HepG2 (cell line): ENCODE results near the gene CA9. TPM values are rescaled to one million over a fixed set of nuclear protein-coding genes. Genes with fewer than 3 reads are reported as not detected.

Experiments used
- ATAC-seq: fragments of 200-7000 bp; cut with Tn5 transposase; 3 replicates; pipeline ENCODE4 v1.9.1; 2020; ENCODE audit warnings: mild to moderate bottlenecking, moderate library complexity
- BruUV-seq: library from RNA; stranded (reverse); fragments of 400-500 nt; replicated peaks from 2 replicates; lab custom pipeline; 2021; lab: Mats Ljungman, UMichigan
- CTCF ChIA-PET: fragments of 300-600 bp; formaldehyde crosslinking; extraction: SDS; loops from one replicate; lab custom pipeline; 2021; ENCODE audit warnings: low total read pairs, inconsistent platforms, low intra/inter-chr PET ratio; lab: Yijun Ruan, JAX
- POLR2A ChIA-PET: fragments of 350-600 bp; sonication (Branson Sonifier 250); formaldehyde crosslinking; loops from one replicate; lab custom pipeline; 2020; ENCODE audit warnings: antibody characterized with exemption, inconsistent platforms; lab: Yijun Ruan, JAX
- DNase-seq: peaks from one replicate; pipeline ENCODE4 v3.0.0-alpha.2; 2015; ENCODE audit warnings: low spot score
- FAIRE-seq: peaks from 3 replicates; lab custom pipeline; 2011; peaks lifted over from hg19 to GRCh38; lab: Jason Lieb, UNC
- H2AFZ ChIP-seq: one replicate; pipeline ENCODE4 v1.6.1; 2011; ENCODE audit warnings: low read length, inconsistent platforms
- H3K27ac ChIP-seq: fragments of 300-600 bp; 3 replicates; pipeline ENCODE4 v1.8.0; 2011; ENCODE audit warnings: mixed run types, mild to moderate bottlenecking, mixed read lengths, low read length, inconsistent platforms; ENCODE audit not compliant: insufficient read depth; ENCODE audit errors: extremely low read length
- H3K27me3 ChIP-seq, 2 experiments: fragments of 200-600 bp in 1 of 2; 2 replicates in 1 of 2; 3 replicates in 1 of 2; pipeline versions ENCODE4 v1.6.0 to v1.8.0; 2011; ENCODE audit warnings: low read length in 2 of 2, mild to moderate bottlenecking in 2 of 2, moderate library complexity in 2 of 2, inconsistent platforms in 1 of 2; ENCODE audit not compliant: insufficient read depth in 2 of 2, control insufficient read depth in 1 of 2
- H3K36me3 ChIP-seq, 2 experiments: fragments of 200-600 bp in 1 of 2; replicated peaks in 1 of 2; 2 replicates in 1 of 2; 3 replicates in 1 of 2; pipeline versions ENCODE4 v1.5.1 to v1.8.0; 2011; ENCODE audit warnings: low read length in 2 of 2, inconsistent platforms in 1 of 2; ENCODE audit not compliant: insufficient read depth in 2 of 2, control insufficient read depth in 1 of 2
- H3K4me1 ChIP-seq: 2 replicates; pipeline ENCODE4 v1.5.1; 2012; ENCODE audit warnings: low read length, inconsistent platforms; ENCODE audit not compliant: insufficient read depth
- H3K4me2 ChIP-seq: 2 replicates; pipeline ENCODE4 v1.6.0; 2011; ENCODE audit warnings: low read depth, low read length, inconsistent platforms
- H3K4me3 ChIP-seq, 3 experiments: fragments of 200-600 bp in 1 of 3; sonication (generic), shearing (Covaris generic) in 1 of 3; replicated peaks in 1 of 3; 2 replicates each; pipeline ENCODE4 v1.5.1; 2011 to 2016; ENCODE audit warnings: low read length in 3 of 3, inconsistent platforms in 2 of 3, low read depth in 2 of 3, mild to moderate bottlenecking in 2 of 3, control low read depth in 1 of 3, mixed read lengths in 1 of 3; ENCODE audit not compliant: insufficient read depth in 1 of 3
- H3K79me2 ChIP-seq: one replicate; pipeline ENCODE4 v1.6.1; 2011; ENCODE audit warnings: low read length, inconsistent platforms; ENCODE audit not compliant: insufficient read depth
- H3K9ac ChIP-seq: 2 replicates; pipeline ENCODE4 v1.6.0; 2011; ENCODE audit warnings: mild to moderate bottlenecking, low read depth, low read length, inconsistent platforms; ENCODE audit not compliant: insufficient read depth
- H3K9me3 ChIP-seq: 2 replicates; pipeline ENCODE4 v1.5.1; 2012; ENCODE audit warnings: mild to moderate bottlenecking, low read length
- H4K20me1 ChIP-seq: 2 replicates; pipeline ENCODE4 v1.6.0; 2011; ENCODE audit warnings: inconsistent platforms, mild to moderate bottlenecking, low read length, moderate library complexity; ENCODE audit not compliant: insufficient read depth
- ELF1 ChIP-seq: sonication (generic); formaldehyde crosslinking; IDR thresholded peaks from 2 replicates; pipeline ENCODE4 v1.4.0; 2020; ENCODE audit warnings: missing genetic modification reagents
- FOXO4 ChIP-seq: sonication (generic); formaldehyde crosslinking; conservative IDR thresholded peaks from 2 replicates; pipeline ENCODE4 v1.8.1; 2023; ENCODE audit warnings: missing genetic modification reagents
- KDM4B ChIP-seq: sonication (generic); formaldehyde crosslinking; IDR thresholded peaks from 2 replicates; pipeline ENCODE4 v1.4.0; 2020; ENCODE audit warnings: missing genetic modification reagents
- LCORL ChIP-seq, 2 experiments: fragments of 450-650 bp in 1 of 2; sonication (generic) in 1 of 2; formaldehyde crosslinking in 1 of 2; IDR thresholded peaks; 2 replicates each; pipeline versions ENCODE4 v1.5.0 to v1.6.1; 2017 to 2020; ENCODE audit warnings: antibody characterized with exemption in 1 of 2, missing genetic modification reagents in 1 of 2
- SIX1 ChIP-seq: sonication (generic); formaldehyde crosslinking; IDR thresholded peaks from 2 replicates; pipeline ENCODE4 v1.4.0; 2020; ENCODE audit warnings: missing genetic modification reagents, borderline replicate concordance
- SPEN ChIP-seq: sonication (generic); formaldehyde crosslinking; IDR thresholded peaks from 2 replicates; pipeline ENCODE4 v1.5.1; 2020; ENCODE audit warnings: low read depth, mild to moderate bottlenecking, missing genetic modification reagents
- ZBTB44 ChIP-seq: sonication (generic); formaldehyde crosslinking; IDR thresholded peaks from 2 replicates; pipeline ENCODE4 v1.4.0; 2020; ENCODE audit warnings: missing genetic modification reagents
- ZFYVE20 ChIP-seq: sonication (generic); formaldehyde crosslinking; IDR thresholded peaks from 2 replicates; pipeline ENCODE4 v1.8.0; 2023; ENCODE audit warnings: low read depth, mild to moderate bottlenecking, moderate library complexity, missing genetic modification reagents, borderline replicate concordance
- ZNF18 ChIP-seq: sonication (generic); formaldehyde crosslinking; IDR thresholded peaks from 2 replicates; pipeline ENCODE4 v1.8.0; 2022; ENCODE audit warnings: mild to moderate bottlenecking, missing genetic modification reagents; ENCODE audit not compliant: insufficient replicate concordance
- ZNF224 ChIP-seq: sonication (generic); formaldehyde crosslinking; IDR thresholded peaks from 2 replicates; pipeline ENCODE4 v1.5.0; 2020; ENCODE audit warnings: mild to moderate bottlenecking, missing genetic modification reagents
- ZNF609 ChIP-seq: sonication (generic); formaldehyde crosslinking; IDR thresholded peaks from 2 replicates; pipeline ENCODE4 v1.4.0; 2020; ENCODE audit warnings: mild to moderate bottlenecking, missing genetic modification reagents, borderline replicate concordance
- ZNF713 ChIP-seq: sonication (generic); formaldehyde crosslinking; IDR thresholded peaks from 2 replicates; pipeline ENCODE4 v1.4.0; 2020; ENCODE audit warnings: mild to moderate bottlenecking, missing genetic modification reagents
- whole genome bisulfite sequencing: methylation state at CpG from one replicate; pipeline ENCODE4 v1.1.6; 2017; ENCODE audit warnings: low lambda C conversion rate; 5-methylcytosine and 5-hydroxymethylcytosine counted together
- in situ Hi-C: cut with HindIII; loops from 2 replicates; pipeline ENCODE4 v1.10.0; 2017; ENCODE audit warnings: low pct_unique_long_range_greater_than_20kb; ENCODE audit not compliant: extremely low pct_ligation_motif_present
- intact Hi-C: fragments of 100-400 bp; cut with micrococcal nuclease; formaldehyde crosslinking; loops from one replicate; pipeline ENCODE4 v1.10.0; 2022; ENCODE audit not compliant: unreplicated experiment
- polyA plus RNA-seq, 8 experiments: library from polyadenylated mRNA; depleted of rRNA in 3 of 8; stranded (reverse) in 7 of 8; unstranded in 1 of 8; fragments of >200 nt; fragmentation: Illumina TruSeq in 4 of 8; extraction: Trizol in 4 of 8; gene quantifications; 2 replicates each; pipeline versions ENCODE4 v1.2.1 to v1.2.3, GENCODE V29; 2011 to 2016; ENCODE audit warnings: low read depth in 4 of 8, missing spikeins in 1 of 8, mixed read lengths in 1 of 8; ENCODE audit not compliant: insufficient read depth in 1 of 8
- total RNA-seq, 5 experiments: library from RNA; depleted of rRNA; stranded (reverse); fragments of >200 nt; fragmentation: Illumina TruSeq; extraction: Trizol; gene quantifications; 2 replicates each; pipeline ENCODE4 v1.2.3, GENCODE V29; 2016; ENCODE audit warnings: low read depth in 1 of 5

CA9 gene
- total and polyA plus RNA-seq, 2 of the 13 experiments (the other 11 are each of a cell fraction or from before 2014, with no cell fraction given) = 0.13 to 152 TPM

- peak overlapping the region; percentile 58 for H3K9ac ChIP-seq
- H3K79me2 ChIP-seq = peaks cover 64% of the 10 kb centered on the region
- H4K20me1 ChIP-seq = peaks cover 30% of the 10 kb centered on the region
- 82% methylated on average over 3 of the region's 3 CpGs for WGBS
- no peak for DNase-seq
- H3K36me3 ChIP-seq = peaks cover 2 to 25% of the 10 kb centered on the region in 2 experiments
- ChIA-PET POLR2A (interaction anchor here (1.8 to 3.5 kb wide), 8 partner anchors 19 to 657 kb away, joined by 8 to 44 read pairs (median 13); partner anchors contain the start of genes ARHGEF39, CCDC107, GBA2 and RGP1), CTCF (no interaction called here)
- H3K9me3 ChIP-seq = no peaks in the 10 kb centered on the region
- intact Hi-C loops (no loop called here), in situ Hi-C loops (loop anchor here (5.0 kb wide), 1 partner anchor 62 kb away; the partner anchor contains the start of gene ARHGEF39)
- peak overlapping the region; percentile 98 for H3K4me2 ChIP-seq
- peak overlapping the region; percentile 77 for H3K27ac ChIP-seq
- peak overlapping the region; percentile 14 to 98 (median 59) for H3K4me3 ChIP-seq
- H2AFZ ChIP-seq = no peak overlapping the region
- ATAC-seq = no peak
- FAIRE-seq = no peak
- H3K27me3 ChIP-seq = no peaks in the 10 kb centered on the region; a peak in 1 of 5 replicates
- no TSS peak for BruUV-seq
- peaks cover 62% of the 10 kb centered on the region for H3K4me1 ChIP-seq
- no peak for TF ChIP-seq ZNF609
- TF ChIP-seq KDM4B (CRISPR knock-in tag) = no peak
- no peak for TF ChIP-seq ZNF224 (CRISPR knock-in tag)
- no peak for TF ChIP-seq LCORL (IDR thresholded peaks at IDR 0.05)
- no peak for TF ChIP-seq LCORL (CRISPR knock-in tag; IDR thresholded peaks at IDR 0.05)
- TF ChIP-seq FOXO4 (CRISPR knock-in tag) = no peak
- no peak for TF ChIP-seq SIX1 (CRISPR knock-in tag)
- TF ChIP-seq ZBTB44 = no peak
- no peak for TF ChIP-seq SPEN (CRISPR knock-in tag)
- no peak for TF ChIP-seq ELF1
- TF ChIP-seq ZFYVE20 (CRISPR knock-in tag) = no peak
- no peak for TF ChIP-seq ZNF713 (CRISPR knock-in tag)
- TF ChIP-seq ZNF18 (CRISPR knock-in tag) = no peak
Observed at GRCh38 chr9:35729101-35729500, 55.4 kb downstream of the CA9 start.
